HG02798 (cell line): ENCODE data around the gene NPC1L1.

ENCODE experiments used
- ATAC-seq: cut with Tn5 transposase; IDR thresholded peaks from one replicate; pipeline ENCODE4 v1.9.1; 2021; ENCODE audit warnings: mild to moderate bottlenecking; ENCODE audit not compliant: unreplicated experiment, poor library complexity

The NPC1L1 gene, protein sequence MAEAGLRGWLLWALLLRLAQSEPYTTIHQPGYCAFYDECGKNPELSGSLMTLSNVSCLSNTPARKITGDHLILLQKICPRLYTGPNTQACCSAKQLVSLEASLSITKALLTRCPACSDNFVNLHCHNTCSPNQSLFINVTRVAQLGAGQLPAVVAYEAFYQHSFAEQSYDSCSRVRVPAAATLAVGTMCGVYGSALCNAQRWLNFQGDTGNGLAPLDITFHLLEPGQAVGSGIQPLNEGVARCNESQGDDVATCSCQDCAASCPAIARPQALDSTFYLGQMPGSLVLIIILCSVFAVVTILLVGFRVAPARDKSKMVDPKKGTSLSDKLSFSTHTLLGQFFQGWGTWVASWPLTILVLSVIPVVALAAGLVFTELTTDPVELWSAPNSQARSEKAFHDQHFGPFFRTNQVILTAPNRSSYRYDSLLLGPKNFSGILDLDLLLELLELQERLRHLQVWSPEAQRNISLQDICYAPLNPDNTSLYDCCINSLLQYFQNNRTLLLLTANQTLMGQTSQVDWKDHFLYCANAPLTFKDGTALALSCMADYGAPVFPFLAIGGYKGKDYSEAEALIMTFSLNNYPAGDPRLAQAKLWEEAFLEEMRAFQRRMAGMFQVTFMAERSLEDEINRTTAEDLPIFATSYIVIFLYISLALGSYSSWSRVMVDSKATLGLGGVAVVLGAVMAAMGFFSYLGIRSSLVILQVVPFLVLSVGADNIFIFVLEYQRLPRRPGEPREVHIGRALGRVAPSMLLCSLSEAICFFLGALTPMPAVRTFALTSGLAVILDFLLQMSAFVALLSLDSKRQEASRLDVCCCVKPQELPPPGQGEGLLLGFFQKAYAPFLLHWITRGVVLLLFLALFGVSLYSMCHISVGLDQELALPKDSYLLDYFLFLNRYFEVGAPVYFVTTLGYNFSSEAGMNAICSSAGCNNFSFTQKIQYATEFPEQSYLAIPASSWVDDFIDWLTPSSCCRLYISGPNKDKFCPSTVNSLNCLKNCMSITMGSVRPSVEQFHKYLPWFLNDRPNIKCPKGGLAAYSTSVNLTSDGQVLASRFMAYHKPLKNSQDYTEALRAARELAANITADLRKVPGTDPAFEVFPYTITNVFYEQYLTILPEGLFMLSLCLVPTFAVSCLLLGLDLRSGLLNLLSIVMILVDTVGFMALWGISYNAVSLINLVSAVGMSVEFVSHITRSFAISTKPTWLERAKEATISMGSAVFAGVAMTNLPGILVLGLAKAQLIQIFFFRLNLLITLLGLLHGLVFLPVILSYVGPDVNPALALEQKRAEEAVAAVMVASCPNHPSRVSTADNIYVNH (N-terminal part only)

DNA sequence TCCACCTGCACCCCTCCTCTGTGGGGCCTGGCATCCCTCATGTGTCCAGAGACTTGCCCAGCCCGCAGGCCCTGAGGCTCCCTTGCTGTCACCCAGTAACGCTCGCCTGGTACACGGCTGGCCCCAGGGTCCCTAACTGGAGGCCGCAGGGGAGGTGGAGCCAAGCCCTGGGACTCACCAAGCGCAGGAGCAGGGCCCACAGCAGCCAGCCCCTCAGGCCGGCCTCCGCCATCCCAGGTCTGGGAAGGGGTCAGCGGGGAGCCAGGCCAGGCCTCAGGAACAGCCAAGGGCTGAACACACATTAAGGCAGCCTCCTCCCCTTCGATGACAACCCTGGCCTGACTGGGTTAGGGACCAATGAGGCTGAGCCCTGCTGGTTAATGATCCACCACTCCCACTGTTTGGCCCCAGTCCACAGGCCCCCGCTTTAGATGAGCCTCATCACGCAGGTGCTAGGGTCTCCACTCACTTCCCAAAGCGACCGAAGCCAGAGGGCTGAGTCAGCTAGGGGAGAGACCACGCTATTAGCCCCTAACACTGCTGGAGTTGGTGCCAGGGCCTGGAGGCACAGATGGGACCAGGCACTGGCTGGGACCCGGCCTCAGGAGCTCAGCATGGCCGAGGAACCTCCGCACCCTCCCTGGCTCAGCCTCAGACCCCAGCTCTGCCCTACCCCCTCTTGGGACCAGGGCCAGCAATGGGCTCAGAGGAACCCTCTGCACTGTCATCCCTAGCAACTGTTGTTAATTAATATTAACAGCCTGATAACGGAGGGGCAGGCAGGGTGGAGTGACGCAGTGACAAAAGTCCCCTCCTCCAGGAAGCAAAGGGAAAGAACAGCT is at the start of gene NPC1L1:
NPC1L1 (minus strand) TSS at position 303 of the 842 bp plus-strand sequence; CDS start at position 232, 71 bp downstream.
- ATAC-seq = no peak

DNA sequence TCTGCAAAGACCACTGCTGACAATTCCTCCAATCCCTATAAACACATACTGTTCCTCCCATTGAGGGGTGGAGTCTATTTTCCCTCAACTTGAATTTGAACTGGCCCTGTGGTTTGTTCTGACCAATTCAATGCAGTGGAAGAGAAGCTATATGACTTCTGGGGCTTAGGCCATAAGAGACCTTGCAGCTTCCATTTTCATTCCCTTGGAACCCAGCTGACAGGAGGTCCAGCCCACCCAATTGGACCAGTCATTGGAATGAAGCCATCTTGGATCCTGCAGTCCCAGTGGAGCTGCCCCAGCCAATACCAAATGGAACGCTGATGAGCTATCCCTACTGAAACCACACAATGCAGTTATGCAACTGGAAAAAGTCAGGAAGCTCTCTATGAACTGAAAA is 49.8 kb upstream of the NPC1L1 start:
- no peak for ATAC-seq

DNA sequence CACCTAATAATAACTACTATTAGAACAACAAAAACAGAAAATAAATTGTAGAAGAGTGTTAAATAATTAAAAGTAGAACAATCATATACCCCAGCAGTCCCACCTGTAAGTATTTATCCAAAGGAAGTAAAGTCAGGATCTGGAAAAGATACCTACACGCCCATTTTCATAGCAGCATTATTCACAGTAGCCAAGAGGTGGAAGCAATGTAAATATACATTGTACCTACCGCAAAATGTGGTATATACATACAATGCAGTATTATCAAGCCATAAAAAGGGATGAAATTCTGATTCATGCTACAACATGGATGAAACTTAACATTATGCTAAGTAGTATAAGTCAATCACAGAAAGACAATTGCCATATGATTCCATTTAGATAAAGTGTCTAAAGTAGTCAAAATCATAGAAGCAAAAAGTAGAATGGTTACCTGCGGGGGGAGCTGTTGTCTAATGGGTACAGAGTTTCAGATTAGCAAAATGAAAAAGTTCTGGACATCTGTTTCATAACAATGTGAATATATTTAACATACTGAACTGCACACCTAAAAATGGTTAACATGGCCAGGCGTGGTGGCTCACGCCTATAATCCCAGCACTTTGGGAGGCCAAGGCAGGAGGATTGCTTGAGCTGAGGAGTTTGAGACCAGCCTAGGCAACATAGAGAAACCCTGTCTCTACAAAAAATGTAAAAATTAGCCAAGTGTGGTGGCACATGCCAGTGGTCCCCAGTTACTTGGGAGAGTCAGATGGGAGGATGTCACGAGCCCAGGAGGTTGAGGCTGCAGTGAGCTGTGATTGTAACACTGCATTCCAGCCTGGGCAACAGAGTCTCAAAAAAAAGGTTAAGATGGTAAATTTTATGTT is 46.9 kb upstream of the NPC1L1 start:
- ATAC-seq = peak; percentile 56

DNA sequence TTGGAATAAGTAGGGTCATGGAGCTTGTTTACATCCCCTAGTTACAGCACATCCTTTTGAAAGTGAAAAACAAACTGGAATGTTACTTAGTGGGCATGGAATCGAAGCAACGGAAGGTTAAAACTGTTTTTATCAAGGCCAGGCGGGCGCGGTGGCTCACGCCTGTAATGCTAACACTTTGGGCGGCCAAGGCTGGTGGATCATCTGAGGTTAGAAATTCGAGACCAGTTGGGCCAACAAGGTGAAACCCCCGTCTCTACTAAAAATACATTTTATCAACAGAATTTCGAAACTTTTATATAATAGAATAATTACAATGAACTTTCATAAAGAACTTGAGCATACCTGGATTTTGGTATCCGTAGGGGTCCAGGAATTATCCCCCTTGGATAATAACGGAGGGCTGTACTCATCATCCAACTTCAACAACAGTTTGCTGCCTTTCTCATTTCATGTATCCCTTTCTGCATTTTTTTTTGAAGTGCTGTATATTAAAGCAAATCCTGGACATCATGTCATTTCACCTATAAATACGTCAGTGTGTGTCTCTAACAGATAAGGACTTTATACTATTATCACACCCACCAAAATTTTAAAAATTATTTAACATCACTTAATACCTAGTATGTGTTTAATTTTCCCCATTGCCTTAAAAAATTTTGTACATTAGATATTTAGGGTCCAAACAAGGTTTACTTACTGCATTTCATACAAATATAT is 42.2 kb upstream of the NPC1L1 start:
- ATAC-seq = no peak

DNA sequence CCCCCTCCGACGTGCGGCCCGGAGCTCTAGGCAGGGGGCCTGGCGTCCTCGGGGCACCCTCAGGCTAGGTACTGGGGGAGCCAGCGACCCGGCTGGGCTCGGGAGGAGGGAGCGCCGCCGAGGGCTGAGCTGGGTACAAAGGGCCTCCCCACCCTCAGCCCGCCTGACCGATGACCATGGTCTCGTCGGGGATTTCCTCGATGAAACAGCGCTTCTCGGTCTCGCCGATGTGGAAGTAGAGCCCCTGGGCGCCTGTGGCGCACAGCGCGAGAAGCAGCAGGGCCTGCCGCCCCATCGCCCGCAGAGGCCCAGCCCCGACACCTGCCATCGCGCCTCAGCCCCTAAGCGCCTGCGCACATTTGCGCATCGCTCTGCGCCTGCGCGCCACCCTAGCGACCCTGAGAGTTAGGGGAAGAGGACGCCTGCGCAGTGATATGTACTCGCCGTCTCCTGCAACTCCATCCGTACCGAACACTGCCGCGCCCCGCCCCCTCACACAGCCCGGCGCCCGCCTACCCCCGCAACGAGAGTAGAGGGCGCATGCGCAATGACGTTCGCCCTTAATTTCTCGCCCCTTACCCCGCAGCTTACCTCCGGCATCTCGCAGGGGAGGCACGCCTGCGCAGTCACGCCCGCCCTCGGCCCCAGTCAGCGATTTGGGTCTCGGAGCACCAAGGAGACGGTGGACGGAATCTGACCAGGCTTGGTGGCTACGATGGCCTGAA is 40.9 kb upstream of the NPC1L1 start, which contains the start of gene TMED4:
TMED4 (minus strand) TSS at position 353 of the 725 bp plus-strand sequence; CDS start at position 328, 25 bp downstream.
- peak; percentile 95 for ATAC-seq

DNA sequence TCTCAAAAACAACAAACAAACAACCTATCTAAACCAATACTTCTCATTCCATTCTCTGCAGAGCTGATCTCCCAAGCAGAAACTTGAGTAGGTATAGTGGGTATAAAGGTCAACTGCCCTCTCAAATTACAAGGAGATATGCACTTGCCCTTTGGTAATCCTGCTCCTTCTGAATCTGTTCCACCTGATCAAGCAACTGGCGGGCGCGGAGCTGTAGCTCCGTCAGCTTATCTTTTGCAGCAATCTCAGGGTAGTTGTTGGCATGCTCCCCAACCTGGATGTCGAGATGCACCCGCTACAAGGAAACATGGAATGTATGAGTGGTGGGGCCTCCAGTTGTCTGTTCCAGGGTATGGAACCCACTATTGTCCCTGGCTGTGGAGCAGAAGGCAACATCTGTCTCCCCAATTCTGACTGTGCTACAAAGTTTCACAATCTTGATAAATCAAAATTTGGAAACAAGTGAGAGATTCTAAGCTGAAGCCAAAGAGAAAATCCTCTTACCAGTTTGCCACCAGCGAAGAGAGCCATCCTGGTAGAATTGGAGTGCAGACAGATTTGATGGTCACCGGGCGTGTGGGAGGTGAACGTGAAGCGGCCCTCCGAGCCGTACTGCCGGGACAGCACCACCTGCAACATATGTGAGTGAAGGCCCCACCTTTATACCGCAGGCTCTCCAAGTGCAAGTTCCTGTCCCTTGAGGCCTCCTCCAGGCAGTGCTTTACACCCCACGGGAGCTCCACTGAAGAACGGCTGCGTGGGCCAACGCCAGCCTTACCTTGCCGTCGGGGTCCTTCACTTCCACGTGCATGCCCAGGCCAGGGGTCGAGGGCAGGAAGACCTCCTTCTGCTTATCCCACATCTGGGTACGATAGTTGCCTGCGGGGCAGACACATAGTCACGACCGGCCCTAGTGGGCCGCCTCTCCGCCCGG is 40.1 kb upstream of the NPC1L1 start:
- peak; percentile 30 for ATAC-seq

DNA sequence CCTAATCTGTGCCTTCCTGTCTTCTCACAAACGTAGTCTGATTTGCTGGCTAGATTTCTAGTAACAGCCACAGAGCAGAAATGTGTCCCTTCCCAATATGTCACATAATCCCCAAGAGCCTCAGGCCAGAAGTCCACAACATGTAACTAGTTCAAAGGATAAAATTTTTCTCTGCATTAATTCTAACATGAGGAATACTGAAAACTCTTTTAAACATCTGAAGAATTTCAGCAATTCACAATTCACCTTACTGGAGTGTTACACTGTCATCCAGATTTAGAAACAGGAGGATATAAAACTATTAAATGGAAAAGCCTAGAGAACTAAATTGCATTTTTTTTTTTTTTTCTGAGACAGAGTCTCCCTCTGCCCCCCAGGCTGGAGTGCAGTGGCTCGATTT is 35.1 kb upstream of the NPC1L1 start:
- no peak for ATAC-seq

DNA sequence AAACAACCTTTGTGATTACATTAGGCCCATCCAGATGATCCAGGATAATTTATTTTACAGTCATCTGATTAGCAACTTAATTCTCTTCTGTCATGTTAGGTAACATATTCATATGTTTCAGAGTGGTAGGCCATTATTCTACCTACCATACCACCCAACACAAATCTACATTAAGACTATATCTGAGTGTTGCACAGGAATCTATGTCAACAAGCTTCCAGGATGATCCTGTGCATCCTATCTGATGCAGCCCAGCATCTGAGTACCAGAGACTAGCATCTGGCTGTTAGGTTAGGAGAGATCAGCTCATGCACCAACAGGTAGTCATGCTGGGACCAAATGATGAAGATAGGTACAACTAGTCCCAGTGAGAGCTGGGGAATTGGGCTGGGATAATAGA is 33.9 kb upstream of the NPC1L1 start:
- no peak for ATAC-seq

DNA sequence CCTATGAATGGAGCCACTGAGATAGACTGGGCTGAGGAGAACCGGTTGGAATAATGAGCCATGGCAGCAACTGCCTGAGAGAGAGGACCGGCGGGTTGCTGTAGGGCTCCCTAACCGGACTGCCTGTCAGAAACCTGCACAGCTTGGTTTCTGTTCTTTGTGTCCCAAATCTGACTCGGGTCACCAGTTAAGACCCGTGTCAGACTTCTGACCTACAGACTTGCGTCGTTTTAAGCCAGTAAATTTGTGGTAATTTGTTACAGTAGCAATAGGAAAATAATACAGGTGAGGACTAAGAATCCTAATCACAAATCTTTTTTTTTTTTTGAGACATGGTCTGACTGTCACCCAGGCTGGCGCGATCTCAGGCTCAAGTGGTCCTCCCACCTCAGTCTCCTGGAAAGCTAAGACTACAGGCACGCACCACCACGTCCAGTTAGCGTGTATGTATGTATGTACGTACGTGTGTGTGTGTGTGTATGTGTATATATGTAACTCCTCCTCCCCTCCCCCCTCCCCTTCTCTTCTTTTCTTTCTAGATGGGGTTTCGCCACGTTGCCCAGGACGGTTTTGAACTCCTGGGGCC is 33.2 kb upstream of the NPC1L1 start:
- ATAC-seq = no peak

DNA sequence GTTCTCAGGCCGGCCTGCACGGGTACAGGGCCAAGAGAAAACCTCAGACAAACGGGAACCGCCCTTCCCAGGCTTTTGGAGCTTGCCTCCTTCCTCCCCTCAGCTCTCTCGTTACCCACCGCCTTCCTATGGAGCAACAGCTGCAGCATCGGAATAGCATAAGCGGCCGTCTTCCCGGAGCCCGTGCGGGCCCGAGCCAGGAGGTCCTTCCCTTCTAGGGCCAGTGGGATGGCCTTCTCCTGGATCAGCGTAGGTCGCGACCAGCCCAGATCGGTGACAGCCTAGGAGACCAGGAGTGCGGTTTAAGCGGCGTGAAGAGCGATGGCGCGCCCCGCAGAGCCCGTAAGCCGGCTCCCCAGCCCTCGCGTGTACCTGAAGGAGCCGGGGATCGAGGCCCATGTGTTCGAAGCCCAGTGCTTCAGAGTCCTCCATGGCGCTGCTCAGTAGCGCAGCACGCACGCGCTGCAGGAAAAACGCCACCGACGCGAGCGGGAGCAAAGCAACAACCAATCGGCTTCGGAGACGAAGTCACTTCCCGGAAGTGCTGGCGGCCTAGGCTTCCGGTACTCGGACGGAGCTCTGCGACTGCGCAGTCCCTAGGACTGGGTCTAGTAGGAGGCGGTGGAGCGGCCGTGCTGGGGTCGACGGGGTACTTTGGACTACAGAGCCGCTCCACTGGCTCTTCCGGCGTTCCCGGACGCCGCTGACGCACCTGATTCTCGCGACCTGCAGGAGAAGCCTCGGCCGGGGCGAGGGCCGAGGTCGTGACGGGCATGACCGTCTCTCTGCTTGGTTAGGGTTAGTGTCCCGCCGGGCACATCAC is 32.5 kb upstream of the NPC1L1 start, which contains the start of gene DDX56:
DDX56 (minus strand) TSS at position 445 of the 823 bp plus-strand sequence; CDS start at position 432, 13 bp downstream.
- ATAC-seq = peak; percentile 94

DNA sequence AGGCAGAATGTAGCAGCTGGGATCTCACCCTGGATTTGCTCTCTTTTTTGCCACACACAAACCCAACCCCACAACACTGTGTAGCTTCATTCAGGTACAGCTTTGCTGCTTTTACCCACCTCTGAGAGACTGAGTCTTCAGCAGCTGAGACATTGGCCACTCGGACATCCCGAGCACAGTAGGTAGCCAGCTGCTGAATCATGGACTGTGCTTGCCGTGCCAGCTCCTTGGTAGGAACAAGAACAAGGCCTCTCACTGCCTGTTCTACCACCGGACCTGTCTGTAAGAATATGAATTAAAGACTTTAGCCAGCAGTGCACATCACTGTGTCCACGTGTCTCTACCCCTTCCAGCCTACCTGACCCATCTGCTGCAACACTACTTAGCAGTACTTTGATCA is 31.6 kb upstream of the NPC1L1 start:
- no peak for ATAC-seq

DNA sequence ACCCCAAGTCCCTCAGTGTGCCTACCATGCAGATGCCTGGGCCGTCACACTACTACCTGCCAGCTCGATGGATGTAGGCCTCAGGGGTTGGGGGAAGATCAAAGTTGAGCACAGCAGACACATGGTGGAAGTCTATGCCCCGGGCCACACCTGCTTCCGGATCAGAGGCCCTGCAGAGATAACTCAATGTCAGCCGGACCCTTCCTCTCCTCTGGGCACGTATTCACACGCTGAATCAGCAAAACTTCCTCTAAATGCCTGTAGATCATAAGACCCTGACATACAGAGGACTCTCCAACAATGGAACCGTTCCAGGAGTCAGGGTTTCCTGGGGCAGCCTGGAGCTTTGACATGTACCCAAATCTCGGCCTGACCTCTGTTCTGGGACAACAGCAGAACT is 28.8 kb upstream of the NPC1L1 start:
- ATAC-seq = no peak

DNA sequence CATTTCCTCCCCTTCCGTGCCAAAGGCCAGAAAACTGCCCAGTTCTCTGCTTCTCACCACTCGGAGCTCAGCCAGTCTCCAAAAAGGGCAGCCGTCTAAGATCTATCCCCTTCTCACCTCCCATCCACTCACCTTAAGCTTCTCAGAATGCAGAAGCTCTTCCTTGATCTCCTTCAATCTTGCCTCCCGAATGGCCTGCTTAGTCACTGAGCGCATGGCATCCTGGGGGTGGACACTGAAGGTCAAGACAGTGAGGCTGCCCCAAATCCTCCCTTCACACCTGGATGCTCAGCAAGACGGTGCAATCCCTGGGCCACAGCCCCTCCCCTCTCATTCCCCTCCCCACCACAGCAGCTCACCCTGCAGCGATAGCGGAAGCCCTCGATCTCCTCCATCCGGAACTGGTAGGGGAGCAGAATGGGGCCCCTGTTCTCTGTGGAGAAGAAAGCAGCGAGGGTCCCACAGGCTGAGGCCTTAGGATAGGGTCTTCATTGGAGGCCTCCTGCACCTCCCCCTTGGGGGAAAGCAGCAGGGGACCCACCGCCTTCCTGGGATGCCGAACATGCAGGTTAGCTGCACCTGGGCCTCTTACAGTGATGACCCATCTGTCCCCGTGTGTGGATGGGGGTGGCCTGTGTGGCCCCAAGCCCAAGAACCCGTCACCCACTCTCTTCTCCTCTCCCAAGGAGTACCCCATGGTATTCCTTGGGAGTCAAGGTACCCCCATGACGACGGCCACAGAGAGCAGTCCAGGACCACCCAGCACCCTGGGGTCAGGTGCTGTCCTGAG is 27.8 kb upstream of the NPC1L1 start:
- no peak for ATAC-seq

DNA sequence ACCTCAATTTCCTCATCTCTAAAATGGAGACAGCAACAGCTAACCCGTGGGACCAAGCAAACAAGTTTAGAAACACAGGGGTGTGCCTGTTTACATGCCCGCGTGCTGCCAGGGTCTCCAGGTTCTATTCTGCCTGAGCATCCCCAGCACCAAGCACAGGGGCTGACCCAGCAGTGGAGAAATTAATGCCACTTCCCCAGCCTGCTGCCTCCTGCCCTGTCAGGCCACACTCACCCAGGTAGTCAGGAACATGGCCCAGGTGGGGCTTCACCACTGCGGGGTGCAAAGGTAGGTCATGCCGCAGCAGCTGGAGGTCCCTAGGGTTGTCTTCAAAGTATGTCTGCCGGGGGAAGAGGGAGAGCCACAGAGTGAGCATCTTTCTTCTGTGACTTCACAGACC is 26.8 kb upstream of the NPC1L1 start:
- no peak for ATAC-seq
